Mucosa of stomach (tissue), 1 donor: Measurements from ENCODE around the gene RYR2.

Experiments used
- H3K27me3 ChIP-seq: one replicate; pipeline ENCODE4 v1.7.0; 2013; ENCODE audit warnings: mild to moderate bottlenecking, low read length; ENCODE audit not compliant: control insufficient read depth, insufficient read depth
- H3K36me3 ChIP-seq: one replicate; pipeline ENCODE4 v1.7.0; 2013; ENCODE audit warnings: low read length; ENCODE audit not compliant: control insufficient read depth, insufficient read depth
- H3K4me1 ChIP-seq: one replicate; pipeline ENCODE4 v1.7.0; 2013; ENCODE audit warnings: mild to moderate bottlenecking, low read length; ENCODE audit not compliant: control insufficient read depth, insufficient read depth
- H3K4me3 ChIP-seq: one replicate; pipeline ENCODE4 v1.7.0; 2013; ENCODE audit warnings: low read length
- H3K9ac ChIP-seq: one replicate; pipeline ENCODE4 v1.7.0; 2013; ENCODE audit warnings: mild to moderate bottlenecking, low read length, moderate library complexity
- H3K9me3 ChIP-seq: one replicate; pipeline ENCODE4 v1.7.0; 2013; ENCODE audit warnings: mild to moderate bottlenecking, low read length, moderate library complexity; ENCODE audit not compliant: control insufficient read depth
- donor health status: Pancreatic carcinoma.

RYR2 gene

GRCh38 chr1:237164406-237165352 is 122.7 kb downstream of the RYR2 start:
- Histone ChIP-seq H3K9ac (no peak overlapping the region), H3K36me3 (no peaks in the 10 kb centered on the region), H3K4me3 (no peak overlapping the region), H3K27me3 (no peaks in the 10 kb centered on the region), H3K9me3 (no peaks in the 10 kb centered on the region), H3K4me1 (no peaks in the 10 kb centered on the region)

- H3K36me3 ChIP-seq = no peaks in the 10 kb centered on the region
Observed at GRCh38 chr1:237166086-237166485, 124.1 kb downstream of the RYR2 start.

DNA sequence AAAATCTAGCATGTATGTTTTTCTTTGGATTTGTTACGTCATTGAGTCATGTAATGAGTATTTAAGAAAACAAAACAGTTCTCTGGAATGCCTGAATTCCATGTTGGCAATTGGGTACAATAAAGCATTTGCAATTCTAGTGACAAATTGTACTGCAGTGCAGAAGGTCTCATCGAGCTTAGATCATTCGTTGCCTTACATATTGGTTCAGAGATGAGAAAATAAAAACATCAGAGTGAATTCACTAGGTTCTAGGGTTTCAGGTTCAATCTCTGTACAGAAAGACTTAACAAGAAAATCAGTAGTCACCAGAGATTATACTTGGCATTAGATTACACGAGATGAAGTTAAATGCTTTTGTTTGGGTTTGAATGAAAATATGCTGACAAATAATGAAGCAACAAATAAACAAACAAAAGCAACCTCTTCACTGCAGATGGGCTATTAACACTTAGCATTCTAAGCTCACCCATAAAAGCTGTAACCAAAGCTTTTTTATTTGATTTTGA is 124.7 kb downstream of the RYR2 start:
- H3K9ac ChIP-seq = no peak overlapping the region
- H3K36me3 ChIP-seq = no peaks in the 10 kb centered on the region
- H3K27me3 ChIP-seq = no peaks in the 10 kb centered on the region
- no peaks in the 10 kb centered on the region for H3K4me1 ChIP-seq
- H3K9me3 ChIP-seq = no peaks in the 10 kb centered on the region
- H3K4me3 ChIP-seq = no peak overlapping the region

More at GRCh38 chr1:237166086-237166485, 124.1 kb downstream of the RYR2 start:
- H3K9me3 ChIP-seq = no peaks in the 10 kb centered on the region
- H3K27me3 ChIP-seq = no peaks in the 10 kb centered on the region
- H3K9ac ChIP-seq = no peak overlapping the region
- no peak overlapping the region for H3K4me3 ChIP-seq
- H3K4me1 ChIP-seq = no peaks in the 10 kb centered on the region

DNA sequence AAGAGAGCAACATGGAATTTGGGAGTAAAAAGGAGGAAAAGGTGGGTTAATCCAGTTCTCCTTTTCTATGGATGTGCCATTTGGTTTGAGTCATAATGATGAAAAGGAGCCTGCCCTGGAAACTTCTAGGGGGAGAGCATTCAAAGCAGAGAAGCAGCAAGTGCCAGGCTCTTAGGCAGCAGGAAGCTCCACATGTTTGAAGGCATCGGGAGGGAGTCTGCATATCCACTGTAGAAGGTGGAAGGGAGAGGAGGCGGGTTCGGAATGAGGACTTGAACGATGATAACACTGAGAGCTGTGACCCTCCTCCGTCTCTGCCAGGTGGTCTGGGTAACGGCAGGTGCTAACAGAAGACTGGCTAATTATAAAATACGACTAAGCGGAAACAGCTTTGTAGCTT is 128.2 kb downstream of the RYR2 start:
- H3K4me1 ChIP-seq = no peaks in the 10 kb centered on the region
- H3K4me3 ChIP-seq = no peak overlapping the region
- H3K27me3 ChIP-seq = no peaks in the 10 kb centered on the region
- no peaks in the 10 kb centered on the region for H3K36me3 ChIP-seq
- no peak overlapping the region for H3K9ac ChIP-seq
- H3K9me3 ChIP-seq = no peaks in the 10 kb centered on the region

- Histone ChIP-seq H3K36me3 (no peaks in the 10 kb centered on the region), H3K4me3 (no peak overlapping the region), H3K4me1 (no peaks in the 10 kb centered on the region), H3K27me3 (no peaks in the 10 kb centered on the region), H3K9ac (no peak overlapping the region), H3K9me3 (no peaks in the 10 kb centered on the region)
Observed at GRCh38 chr1:237171454-237172117, 129.6 kb downstream of the RYR2 start.

DNA sequence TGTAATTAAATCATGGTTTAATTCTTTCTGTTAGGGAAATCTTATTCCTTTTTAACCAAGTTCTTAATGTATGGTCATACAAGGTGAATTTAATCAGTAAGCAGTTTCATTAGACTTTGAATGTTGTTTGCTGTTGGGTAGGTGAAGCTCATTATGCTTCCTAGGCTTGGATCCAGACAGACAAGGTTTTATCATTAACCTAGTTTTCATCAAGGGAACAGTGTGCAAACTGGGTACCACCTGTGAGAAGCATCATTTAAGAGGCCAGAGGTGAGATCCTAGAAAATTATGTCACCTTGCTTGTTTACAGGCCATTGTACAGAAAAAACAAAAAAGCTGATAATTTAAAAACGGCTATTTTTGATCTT is 130.1 kb downstream of the RYR2 start:
- no peak overlapping the region for H3K9ac ChIP-seq
- no peaks in the 10 kb centered on the region for H3K4me1 ChIP-seq
- no peaks in the 10 kb centered on the region for H3K9me3 ChIP-seq
- H3K4me3 ChIP-seq = no peak overlapping the region
- no peaks in the 10 kb centered on the region for H3K27me3 ChIP-seq
- no peaks in the 10 kb centered on the region for H3K36me3 ChIP-seq

- no peak overlapping the region for H3K9ac ChIP-seq
- no peaks in the 10 kb centered on the region for H3K36me3 ChIP-seq
- no peaks in the 10 kb centered on the region for H3K9me3 ChIP-seq
- no peak overlapping the region for H3K4me3 ChIP-seq
- no peaks in the 10 kb centered on the region for H3K4me1 ChIP-seq
- no peaks in the 10 kb centered on the region for H3K27me3 ChIP-seq
Observed at GRCh38 chr1:237179503-237179902, 137.5 kb downstream of the RYR2 start.

DNA sequence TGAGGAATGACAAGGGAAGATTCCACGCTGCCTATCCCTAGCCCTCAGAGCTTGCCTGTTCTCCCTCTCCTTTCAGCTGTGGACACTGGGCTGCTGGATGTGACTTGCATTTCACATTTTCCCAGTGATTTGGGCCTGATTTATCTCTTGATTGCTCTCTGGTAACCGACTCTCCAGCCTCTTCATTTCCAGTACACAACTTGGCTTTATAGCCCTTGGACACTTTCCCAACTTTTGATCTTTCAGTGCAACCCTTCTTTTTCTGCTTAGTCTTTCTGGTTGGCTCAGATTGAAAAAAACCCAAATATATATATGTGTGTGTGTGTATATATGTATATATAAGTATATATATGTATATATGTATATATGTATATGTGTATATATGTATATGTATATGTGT is 138.3 kb downstream of the RYR2 start:
- H3K27me3 ChIP-seq = no peaks in the 10 kb centered on the region
- no peaks in the 10 kb centered on the region for H3K9me3 ChIP-seq
- H3K4me1 ChIP-seq = no peaks in the 10 kb centered on the region
- H3K4me3 ChIP-seq = no peak overlapping the region
- H3K36me3 ChIP-seq = no peaks in the 10 kb centered on the region
- H3K9ac ChIP-seq = no peak overlapping the region

- Histone ChIP-seq H3K9ac (no peak overlapping the region), H3K27me3 (no peaks in the 10 kb centered on the region), H3K4me1 (no peaks in the 10 kb centered on the region), H3K9me3 (no peaks in the 10 kb centered on the region), H3K4me3 (no peak overlapping the region), H3K36me3 (no peaks in the 10 kb centered on the region)
Observed at GRCh38 chr1:237181743-237182317, 139.8 kb downstream of the RYR2 start.

- Histone ChIP-seq H3K27me3 (no peaks in the 10 kb centered on the region), H3K4me3 (no peak overlapping the region), H3K36me3 (no peaks in the 10 kb centered on the region), H3K9me3 (no peaks in the 10 kb centered on the region), H3K4me1 (no peaks in the 10 kb centered on the region), H3K9ac (no peak overlapping the region)
Observed at GRCh38 chr1:237183963-237184540, 142.1 kb downstream of the RYR2 start.

DNA sequence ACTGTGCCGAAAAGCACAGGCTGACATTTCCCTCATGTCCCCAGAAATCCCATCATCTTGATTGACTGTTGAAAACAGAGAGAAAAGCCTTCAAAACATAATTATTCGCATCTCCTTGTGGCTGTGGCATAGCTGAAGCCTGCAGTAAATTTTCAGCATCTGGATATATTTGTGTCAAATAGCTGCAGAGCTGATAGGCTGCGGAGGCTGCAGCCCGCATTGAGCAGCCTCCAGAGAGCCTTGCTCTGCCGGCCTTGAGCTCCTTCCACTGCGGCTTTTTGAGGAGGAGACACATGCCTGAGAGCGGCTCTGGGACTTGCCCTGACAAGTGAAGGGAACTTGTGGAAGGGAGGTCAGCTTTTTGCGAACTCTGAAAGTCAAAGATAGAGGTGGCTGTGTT is 144.7 kb downstream of the RYR2 start:
- Histone ChIP-seq H3K9ac (no peak overlapping the region), H3K36me3 (no peaks in the 10 kb centered on the region), H3K9me3 (no peaks in the 10 kb centered on the region), H3K27me3 (no peaks in the 10 kb centered on the region), H3K4me1 (no peaks in the 10 kb centered on the region), H3K4me3 (no peak overlapping the region)

GRCh38 chr1:237187842-237188241 is 145.9 kb downstream of the RYR2 start:
- H3K4me3 ChIP-seq = no peak overlapping the region
- H3K9me3 ChIP-seq = no peaks in the 10 kb centered on the region
- no peak overlapping the region for H3K9ac ChIP-seq
- H3K27me3 ChIP-seq = no peaks in the 10 kb centered on the region
- no peaks in the 10 kb centered on the region for H3K4me1 ChIP-seq
- no peaks in the 10 kb centered on the region for H3K36me3 ChIP-seq
